Activated CD8-positive, alpha-beta memory T cell treated with anti-CD3 and anti-CD28 coated beads for 48 hours (primary cell): ENCODE data around the gene TOMM34.

Source experiments
- DNase-seq, 3 experiments: peaks; one replicate each; pipeline ENCODE4 v3.0.0-alpha.2; 2020; ENCODE audit warnings: low read depth in 2 of 3, low spot score in 2 of 3

TOMM34 gene, protein sequence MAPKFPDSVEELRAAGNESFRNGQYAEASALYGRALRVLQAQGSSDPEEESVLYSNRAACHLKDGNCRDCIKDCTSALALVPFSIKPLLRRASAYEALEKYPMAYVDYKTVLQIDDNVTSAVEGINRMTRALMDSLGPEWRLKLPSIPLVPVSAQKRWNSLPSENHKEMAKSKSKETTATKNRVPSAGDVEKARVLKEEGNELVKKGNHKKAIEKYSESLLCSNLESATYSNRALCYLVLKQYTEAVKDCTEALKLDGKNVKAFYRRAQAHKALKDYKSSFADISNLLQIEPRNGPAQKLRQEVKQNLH

DNA sequence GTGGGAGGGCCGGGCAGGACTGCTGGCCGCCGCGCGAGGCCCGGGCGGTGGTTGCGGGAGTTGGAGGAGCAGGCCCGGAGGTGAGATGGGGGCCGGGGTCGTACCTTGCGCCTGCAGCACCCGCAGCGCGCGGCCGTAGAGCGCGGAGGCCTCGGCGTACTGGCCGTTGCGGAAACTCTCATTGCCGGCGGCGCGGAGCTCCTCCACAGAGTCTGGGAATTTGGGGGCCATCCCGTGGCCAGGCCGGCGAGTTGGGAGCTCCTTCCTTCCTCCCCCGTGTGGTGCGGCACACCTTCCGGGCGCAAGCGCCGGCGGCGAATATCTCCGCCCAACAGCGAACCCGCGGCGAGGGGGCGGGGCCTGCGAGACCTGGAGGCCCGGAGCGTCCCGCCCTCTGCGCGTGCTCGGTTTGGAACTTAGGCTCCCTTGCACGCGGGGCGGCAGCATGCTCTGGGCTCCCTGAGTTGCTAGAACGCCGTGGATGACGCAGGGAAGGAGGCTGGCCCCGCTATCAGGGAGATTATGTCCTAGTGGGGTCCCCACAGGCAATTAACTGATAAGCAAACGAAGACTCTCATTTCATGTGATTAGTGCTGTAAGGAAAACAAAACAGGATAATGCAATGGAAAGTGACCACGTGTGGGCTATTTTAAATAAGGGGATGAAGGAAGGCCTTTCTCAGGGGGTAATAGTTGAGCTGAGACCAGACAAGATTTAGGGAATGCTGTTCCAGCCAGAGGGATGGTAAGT lies at the start of gene TOMM34:
TSS of gene TOMM34 (minus strand) at position 295 of the 750 bp plus-strand sequence. CDS start at position 231, 64 bp downstream.
- peak; percentile 89 to 93 (median 90) for DNase-seq

DNA sequence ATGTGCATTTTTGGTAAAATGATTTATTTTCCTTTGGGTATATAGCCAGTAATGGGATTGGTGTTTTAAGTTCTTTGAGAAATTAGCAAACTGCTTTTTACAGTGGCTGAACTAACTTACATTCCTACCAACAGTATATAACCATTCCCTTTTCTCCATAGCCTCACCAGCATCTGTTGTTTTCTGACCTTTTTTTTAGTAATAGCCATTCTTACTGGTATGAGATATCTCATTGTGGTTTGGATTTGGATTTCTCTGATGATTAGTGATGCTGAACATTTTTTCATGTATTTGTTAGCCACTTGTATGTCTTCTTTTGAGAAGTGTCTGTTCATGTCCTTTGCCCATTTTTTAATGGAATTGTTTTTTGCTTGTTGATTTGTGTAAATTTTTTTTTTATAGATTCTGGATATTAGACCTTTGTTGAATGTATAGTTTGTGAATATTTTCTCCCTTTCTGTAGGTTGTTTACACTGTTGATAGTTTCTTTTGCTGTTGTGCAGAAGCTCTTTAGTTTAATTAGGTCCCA lies 48.4 kb upstream of the TOMM34 start:
- DNase-seq, result no peak

DNA sequence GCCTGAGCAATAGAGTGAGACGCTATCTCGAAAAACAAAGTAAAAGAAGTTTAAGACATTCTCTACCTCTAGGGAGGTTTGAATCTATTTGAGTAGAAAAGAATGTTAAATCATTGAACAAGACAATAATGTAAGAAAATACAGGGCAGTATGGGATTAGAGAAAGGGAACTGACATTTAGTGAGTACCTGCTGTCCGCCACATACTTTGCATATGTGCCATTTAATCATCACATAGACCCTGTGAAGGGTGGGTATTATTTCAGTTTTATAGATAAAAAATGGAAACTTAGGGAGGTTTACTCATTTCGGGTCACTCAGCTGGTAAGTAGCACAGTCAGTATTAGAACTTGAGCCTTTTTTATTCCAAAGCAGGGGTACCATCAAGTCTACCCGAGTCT lies 37.5 kb upstream of the TOMM34 start:
- DNase-seq, result no peak

DNA sequence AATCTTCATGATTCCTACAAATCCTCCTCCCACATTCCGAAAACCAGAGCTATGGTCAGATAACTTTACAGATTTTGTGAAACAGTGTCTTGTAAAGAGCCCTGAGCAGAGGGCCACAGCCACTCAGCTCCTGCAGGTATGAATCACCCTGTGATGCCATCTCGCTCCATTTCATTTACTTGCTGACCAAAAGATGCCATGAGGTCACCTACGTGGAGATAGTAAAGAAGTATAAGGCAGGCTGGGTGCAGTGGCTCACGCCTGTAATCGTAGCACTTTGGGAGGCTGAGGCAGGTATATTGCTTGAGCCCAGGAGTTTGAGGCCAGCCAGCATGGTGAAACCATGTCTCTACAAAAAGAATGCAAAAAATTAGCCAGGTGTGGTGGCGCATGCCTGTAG lies 37.0 kb upstream of the TOMM34 start:
- DNase-seq, result no peak

DNA sequence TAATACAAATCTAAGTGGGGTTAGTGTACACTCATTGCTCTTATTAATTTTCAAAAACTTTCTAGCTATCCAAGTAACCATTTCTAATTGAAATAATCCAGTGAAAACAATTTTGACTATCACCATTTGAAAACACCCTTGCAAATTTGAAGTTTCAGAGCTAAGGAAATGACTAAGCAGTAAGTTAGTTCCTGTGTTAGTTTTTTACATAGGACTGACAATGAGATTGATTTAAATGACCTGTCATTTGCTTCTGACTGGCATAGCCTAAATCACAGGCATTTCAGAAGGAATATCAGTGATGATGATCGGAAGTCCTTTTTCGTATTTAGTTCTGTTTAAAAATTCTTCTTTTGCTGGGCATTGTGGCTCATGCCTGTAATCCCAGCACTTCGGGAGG lies 33.1 kb upstream of the TOMM34 start:
- DNase-seq, result no peak

DNA sequence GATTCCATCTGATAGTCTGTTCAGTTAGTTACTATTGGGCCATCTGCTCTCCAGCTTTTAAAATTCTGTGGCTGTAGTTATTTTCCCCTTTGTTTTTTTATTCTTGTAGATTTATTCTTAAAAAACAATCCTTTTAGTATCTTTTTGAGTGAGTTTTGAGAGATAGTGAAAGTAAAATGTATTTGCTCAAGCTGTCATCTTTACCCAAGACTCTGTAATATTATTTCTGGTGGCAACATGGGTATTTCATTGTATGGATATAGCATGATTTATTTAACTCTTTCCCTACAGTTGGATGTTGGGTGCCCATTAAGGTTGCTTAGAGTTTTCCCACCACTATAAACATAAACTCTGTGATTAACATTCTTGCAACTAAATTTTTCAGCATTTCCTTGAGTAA lies 30.8 kb upstream of the TOMM34 start:
- DNase-seq, result no peak

DNA sequence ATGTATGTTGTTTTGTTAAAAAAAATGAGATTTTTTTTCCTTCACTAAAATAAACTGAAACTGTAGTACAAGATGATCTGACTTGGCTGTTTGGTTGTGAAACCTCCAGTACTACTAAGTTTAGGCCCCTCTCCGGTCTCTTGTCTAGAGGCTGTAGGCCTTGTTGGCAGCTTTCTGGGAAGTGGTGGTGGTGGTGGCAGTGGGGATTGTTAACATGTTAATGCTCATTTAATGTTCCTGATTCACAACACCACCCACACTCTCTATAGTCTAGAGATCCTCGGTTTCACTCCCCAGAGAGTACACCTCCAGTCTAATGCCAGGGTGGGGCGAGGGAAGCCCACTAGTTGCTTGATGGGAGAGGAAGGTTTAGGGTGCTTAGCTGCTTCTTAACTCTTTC lies 30.2 kb upstream of the TOMM34 start:
- DNase-seq, result peak in 1 of 3 experiments; percentile 21

DNA sequence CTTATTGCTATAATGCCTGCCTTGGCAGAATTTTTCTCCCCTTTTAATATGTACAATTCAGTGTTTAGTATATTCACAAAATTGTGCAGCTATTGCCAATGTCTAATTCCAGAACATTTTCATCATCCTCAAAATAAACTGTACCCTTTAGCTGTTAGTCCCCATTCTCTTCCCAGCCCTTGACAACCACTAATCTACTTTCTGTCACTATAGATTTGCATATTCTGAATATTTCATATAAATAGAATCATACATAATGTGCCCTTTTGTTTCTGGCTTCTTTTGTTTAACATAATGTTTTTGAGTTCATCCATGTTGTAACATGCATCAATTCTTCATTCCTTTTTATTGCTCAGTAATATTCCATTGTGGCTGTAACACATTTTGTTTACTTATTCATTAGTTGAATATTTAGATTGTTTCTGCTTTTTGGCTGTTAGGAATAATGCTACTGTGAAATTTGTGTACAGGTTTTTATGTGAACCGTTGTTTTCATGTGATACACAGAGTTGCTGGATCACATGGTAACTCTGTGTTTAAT lies 28.5 kb upstream of the TOMM34 start:
- DNase-seq, result no peak

DNA sequence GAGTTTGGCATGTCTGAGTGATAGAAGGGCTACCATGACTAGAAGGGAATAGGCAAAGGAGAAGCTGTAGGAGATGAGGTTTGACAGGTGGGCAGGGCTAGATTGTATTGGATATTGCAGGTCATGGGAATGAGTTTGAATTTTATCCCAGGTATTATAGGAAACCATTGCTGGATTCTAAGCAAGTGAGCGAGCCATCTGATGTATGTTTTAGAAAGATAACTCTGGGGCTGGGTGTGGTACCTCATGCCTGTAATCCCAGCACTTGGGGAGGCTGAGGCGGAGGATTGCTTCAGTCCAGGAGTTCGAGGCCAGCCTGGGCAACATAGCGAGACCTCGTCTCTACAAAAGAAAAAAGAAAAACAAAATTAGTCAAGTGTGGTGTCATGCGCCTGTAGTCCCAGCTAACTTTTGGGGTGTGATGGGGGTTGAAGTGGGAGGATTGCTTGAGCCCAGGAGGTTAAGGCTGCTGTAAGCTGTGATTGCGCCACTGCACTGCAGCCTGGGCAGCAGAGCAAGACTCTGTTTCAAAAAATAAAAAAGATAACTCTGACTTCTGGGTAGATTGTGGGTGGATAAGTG lies 23.0 kb upstream of the TOMM34 start:
- DNase-seq, result no peak

DNA sequence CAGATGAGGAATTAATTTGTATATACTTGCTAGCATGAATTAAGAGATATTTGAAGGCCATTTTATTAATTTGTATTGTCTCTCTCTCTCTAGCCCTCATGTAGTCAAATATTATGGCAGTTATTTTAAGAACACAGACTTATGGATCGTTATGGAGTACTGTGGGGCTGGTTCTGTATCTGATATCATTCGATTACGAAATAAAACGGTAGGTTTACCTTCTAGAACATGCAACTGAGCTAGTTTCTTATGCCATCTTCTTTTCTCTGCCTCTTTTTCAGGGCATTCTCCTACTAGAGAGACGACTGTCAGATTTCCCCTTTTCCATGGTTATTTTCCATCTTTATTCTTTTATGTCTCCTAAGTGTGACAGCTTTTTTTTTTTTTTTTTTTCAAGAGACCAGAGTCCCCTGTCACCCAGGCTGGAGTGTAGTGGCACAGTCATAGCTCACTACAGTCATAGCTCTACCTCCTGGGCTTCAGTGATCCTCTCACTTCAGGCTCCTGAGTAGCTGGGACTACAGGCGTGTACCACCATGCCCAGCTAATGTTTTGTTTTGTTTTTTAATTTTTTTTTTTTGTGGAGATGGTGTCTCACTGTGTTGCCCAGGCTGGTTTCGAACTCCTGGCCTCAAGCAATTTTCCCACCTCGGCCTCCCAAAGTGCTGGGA lies 21.7 kb upstream of the TOMM34 start:
- DNase-seq, result no peak

DNA sequence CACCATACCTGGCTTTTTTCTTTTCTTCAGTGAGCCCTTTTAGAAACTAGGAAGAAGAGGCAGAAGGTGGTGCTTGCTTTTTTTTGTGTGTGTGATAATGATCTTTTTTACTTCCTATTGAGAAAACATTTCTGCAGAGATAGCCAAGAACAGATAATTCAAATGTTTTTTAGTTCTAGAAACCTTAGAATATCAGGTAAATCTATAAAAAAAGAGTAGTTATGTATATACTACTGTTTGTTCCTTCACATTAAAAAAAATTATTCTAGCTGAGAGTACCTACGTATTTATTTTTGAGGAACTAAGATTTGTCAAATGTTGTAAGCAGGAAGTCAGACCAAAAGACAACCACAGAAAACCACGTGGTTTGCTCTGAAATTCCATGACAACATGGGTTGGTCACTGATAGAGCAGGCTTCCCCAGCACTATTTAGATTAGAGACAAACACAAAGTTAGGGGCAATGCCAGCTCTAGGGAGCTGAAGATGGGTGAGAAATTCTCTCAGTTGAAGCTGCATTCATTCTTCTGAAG lies 19.0 kb upstream of the TOMM34 start:
- no peak for DNase-seq

DNA sequence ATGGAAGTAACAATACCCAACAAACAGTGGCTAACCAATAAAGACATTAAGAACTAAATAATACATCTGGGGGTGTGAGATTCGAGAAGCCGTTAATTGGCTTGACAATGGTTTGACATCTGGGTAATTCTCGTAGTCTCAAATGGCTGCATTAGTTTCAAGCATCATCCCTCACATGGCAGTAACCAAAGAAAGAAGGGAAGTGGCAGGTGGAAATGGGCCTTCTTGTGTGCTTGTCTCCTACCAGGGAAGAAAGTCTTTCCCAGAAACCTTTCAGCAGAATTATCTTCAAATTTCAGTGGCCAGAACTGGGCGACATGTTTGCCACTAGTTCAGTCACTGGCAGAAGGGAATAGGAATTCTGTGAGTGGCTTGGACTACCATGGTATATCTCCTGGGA lies 16.5 kb upstream of the TOMM34 start:
- no peak for DNase-seq

DNA sequence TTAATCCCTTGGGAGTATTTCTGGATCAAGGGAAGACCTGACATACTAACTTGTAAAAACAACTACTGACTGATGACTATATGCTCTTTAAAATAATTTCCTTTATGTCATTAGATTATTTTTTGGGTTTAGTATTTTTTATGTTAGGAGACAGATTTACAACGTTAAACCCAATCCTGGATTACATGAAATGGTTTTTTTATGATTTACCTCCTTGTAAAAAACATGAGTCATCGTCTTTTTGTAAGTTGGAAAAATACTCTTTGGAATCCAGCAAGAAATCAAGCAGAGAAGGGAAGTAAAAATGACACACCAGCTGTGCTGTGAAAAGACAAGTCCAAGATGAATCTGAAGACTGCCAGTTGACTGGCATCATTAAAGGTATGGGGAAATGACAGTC lies 12.9 kb upstream of the TOMM34 start:
- DNase-seq, result no peak

DNA sequence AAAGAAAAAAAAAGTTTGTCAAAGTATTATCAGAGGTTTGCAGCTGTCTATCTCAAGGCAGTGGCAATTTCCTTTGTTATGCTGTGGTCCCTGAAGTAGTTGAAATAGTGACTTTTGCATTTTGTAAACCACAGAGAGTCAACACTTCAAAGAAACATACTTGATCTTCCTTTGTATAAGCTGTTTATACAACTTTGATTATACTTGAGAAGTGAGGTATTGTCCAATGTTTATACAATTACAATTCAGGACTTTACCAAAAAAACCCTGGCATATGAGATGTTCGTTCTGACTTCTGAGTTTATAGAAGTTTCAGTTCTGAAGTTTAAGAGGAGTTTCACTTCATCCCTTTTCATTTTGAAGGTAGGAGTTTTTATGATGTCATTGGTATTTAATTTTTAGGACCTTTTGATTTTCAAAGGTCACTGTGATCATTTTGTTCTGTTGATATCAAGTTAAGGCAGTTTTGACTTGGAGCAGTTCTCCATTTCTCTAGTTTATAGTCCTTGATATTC lies 10.1 kb upstream of the TOMM34 start:
- DNase-seq, result no peak

DNA sequence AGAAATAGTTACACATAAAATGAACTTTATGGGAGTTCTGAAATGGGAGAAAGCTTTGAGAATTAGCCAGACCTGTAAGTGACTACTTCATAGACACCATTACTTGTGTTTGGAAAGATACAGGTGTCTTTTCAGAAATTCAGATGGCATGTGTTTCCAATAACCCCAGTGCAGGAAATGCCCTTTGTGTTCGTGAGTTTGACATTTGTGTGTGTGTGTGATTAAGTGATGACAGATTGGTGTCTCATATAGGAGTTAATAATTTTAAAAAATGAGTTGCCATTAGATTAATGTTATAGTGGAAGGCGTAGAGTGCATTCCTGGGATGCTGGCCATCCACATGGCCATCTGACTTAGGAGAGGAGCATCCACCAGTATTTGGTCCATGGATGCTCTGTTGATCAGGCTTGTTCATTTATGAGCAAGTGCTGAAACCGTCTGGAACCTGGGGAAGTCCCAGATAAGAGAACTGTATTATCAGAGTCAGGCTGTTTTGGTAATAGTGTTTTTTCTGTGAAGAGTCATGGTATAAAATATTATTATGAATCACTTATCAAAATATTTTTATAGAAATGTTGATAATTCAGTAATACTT lies 9.2 kb upstream of the TOMM34 start:
- no peak for DNase-seq

DNA sequence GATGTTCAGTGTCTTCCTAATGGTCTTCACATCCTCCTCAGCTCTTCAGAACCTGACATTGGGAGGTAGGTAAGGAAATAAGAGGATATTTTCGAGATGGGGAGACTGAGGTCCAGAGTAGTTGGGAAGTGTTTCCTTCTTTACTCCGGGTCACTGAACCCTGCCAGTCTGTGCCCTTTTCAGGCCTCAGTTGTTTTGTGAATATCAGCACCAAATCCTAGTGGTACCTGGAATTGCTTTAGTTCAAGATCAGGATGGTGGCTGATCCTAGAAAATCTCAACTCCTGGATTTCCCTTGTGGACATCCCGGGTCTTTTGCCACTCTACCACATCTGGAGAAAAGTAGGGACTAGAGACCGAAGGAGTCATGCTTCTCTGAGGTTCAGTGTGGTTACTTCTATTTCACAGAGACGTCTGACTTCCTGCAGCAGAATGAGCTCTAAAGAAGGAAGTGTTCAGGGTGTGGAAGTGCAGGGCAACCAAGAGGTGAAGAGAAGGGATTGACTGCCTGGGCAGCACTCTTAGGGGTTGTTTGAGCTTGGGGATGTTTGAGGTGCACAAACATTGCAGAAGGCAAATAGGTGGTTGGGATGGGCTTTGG lies 7.1 kb upstream of the TOMM34 start:
- DNase-seq, result no peak

DNA sequence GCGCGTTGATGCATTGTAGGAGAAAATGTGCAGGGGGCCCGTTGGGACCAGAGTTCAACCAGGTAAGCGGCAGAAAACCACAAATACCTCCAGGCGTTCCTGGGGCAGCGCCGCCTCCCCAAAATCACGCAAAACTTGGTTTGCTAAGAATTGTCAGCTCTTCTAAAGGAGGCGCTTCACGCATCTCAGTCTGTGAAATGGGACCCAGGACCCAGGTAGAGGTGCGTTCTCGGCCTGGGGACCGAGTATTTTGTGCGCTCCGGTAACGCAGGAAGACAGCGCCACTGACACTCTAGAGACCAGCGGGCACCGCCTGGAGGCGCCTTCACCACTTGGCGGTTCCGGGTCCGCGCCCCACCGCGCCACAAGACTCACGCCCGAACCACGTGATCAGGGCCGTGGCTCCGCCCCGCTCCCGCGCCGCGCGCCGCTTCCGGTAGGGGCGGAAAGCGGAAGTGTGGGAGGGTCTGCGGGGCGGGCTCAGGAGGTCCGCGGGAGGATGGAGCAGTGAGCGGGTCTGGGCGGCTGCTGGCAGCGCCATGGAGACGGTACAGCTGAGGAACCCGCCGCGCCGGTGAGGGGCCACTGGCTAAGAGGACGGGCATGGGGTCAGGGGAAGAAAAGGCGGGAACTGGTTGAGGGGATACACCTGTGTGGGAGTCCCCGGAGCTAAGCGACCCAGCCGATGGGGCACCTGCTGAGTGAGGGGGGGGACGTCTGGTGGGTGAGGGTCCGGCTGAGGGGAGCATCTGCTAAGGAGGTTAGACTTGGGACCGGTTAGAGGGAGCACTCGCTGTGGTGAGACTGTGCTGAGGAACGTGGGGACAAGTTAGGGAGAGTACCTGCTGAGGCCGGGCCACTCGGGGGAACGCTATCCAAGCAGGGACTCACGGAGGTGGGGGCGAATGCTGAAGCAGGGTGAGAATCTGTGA lies 6.1 kb upstream of the TOMM34 start, which contains the start of gene STK4:
TSS of gene STK4 (plus strand) at position 483 of the 932 bp plus-strand sequence. CDS start at position 540, 57 bp downstream.
- DNase-seq, result peak; percentile 88 to 96 (median 92)

DNA sequence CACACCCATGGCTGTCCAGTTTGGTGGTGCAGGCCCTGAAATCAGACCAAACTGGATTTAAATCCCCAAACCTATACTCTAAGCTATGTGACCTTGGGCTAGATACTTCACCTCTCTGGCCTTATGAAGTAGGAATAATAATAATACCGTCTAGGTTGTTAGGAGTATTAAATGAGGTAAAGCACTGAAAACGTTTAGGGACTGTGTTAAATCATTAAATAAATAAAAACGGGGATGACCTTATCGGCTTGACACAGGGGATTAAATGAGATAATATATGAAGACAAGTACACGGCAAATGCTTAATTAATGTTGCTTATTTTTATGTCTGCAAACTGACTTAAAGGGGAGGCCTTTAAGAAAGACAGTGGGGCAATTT lies 5.4 kb upstream of the TOMM34 start:
- DNase-seq, result no peak
